Esophagus muscularis mucosa (tissue), 3 donors: ENCODE measurements around the gene INPP5A.

ENCODE experiments used
- POLR2A ChIP-seq: fragments of 450-650 bp; IDR thresholded peaks from one replicate; pipeline ENCODE4 v1.6.1; 2017; ENCODE audit warnings: antibody characterized with exemption, moderate library complexity, mild to moderate bottlenecking, low read depth
- TF ChIP-seq, protein P1 (sequence below), 3 experiments: fragments of 200-600 bp in 2 of 3; fragments of 450-650 bp in 1 of 3; sonication (generic) in 2 of 3; IDR thresholded peaks; one replicate each; pipeline ENCODE4 v1.5.1; 2017 to 2019; ENCODE audit warnings: antibody characterized with exemption in 3 of 3, mild to moderate bottlenecking in 2 of 3, moderate library complexity in 1 of 3

DNA sequence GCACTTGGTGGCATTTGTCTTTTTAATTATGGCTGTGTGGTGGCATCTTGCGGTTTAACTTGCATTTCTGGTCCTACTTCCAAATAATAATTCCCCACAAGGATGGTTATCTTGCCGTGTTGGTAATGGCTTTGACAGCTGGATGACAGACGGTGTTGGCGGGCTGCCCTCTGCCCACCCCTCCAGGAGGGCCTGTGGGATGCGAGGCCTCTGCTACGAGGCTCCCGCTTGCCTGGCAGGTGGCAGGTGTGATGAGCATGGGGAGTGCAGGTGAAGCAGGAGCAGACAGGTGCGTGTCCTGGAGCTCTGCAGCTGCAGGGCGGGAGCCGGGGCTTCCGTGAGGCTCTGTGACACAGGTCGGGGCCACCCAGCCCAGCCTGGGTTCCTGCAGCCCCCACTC is 11.8 kb downstream of the INPP5A start:
- TF ChIP-seq, protein P1, sequence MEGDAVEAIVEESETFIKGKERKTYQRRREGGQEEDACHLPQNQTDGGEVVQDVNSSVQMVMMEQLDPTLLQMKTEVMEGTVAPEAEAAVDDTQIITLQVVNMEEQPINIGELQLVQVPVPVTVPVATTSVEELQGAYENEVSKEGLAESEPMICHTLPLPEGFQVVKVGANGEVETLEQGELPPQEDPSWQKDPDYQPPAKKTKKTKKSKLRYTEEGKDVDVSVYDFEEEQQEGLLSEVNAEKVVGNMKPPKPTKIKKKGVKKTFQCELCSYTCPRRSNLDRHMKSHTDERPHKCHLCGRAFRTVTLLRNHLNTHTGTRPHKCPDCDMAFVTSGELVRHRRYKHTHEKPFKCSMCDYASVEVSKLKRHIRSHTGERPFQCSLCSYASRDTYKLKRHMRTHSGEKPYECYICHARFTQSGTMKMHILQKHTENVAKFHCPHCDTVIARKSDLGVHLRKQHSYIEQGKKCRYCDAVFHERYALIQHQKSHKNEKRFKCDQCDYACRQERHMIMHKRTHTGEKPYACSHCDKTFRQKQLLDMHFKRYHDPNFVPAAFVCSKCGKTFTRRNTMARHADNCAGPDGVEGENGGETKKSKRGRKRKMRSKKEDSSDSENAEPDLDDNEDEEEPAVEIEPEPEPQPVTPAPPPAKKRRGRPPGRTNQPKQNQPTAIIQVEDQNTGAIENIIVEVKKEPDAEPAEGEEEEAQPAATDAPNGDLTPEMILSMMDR (IDR thresholded peaks at IDR 0.05): no peak
- TF ChIP-seq POLR2A: no peak
